ENCODE measurements around the gene KPNA3. TPM values are rescaled to one million over a fixed set of nuclear protein-coding genes. Genes with fewer than 3 reads are reported as not detected.

The KPNA3 gene
- total and polyA plus RNA-seq, 2 donors (not counting 1 experiment from before 2014, with no cell fraction given), result 37.0 to 68.3 TPM

- Histone ChIP-seq H3K27me3 (ENCODE audit: control insufficient read depth, insufficient read depth, low read length) (no peaks in the 10 kb centered on the region), H3K4me3 (replicated peaks in 1 of 4; ENCODE audit: control extremely low read depth in 1 of 4, insufficient read depth in 1 of 4, low read depth in 3 of 4, low read length in 4 of 4) (peak within 1 kb of the TSS; percentile 71 to 82 (median 76)), H3K4me1 (ENCODE audit: control insufficient read depth, extremely low read depth, insufficient read depth, low read length) (no peaks in the 10 kb centered on the region), H4K20me1 (ENCODE audit: control insufficient read depth, extremely low read depth, insufficient read depth, low read length) (no peaks in the 10 kb centered on the region), H2AFZ (ENCODE audit: low read length) (peak within 1 kb of the TSS; percentile 91), H3K4me2 (ENCODE audit: extremely low read depth, insufficient read depth, low read length) (peak within 1 kb of the TSS; percentile 68), H3K36me3 (ENCODE audit: control insufficient read depth, insufficient read depth, low read length) (no peaks in the 10 kb centered on the region), H3K9me3 (ENCODE audit: control insufficient read depth, insufficient read depth, low read depth, low read length) (no peaks in the 10 kb centered on the region), H3K27ac (ENCODE audit: insufficient read depth, low read length) (peak within 1 kb of the TSS; percentile 62), H3K9ac (ENCODE audit: insufficient read depth, low read length) (peak within 1 kb of the TSS; percentile 45), H3K79me2 (ENCODE audit: control insufficient read depth, insufficient read depth, low read length) (peaks cover 20% of the 10 kb centered on the region)
- TF ChIP-seq EZH2 (IDR thresholded peaks at IDR 0.05; ENCODE audit: low read length, missing control alignments) (no peak), CTCF (conservative IDR thresholded peaks at IDR 0.05 in 1 of 2, IDR thresholded peaks at IDR 0.05 in 1 of 2; ENCODE audit: low read depth in 1 of 2, low read length in 2 of 2) (no peak)
- DNase-seq (ENCODE audit: low read depth in 2 of 2), result peak; percentile 83 to 87
These were observed 101.3 kb downstream of the KPNA3 start, which contains the start of gene EBPL for GRCh38 chr13:49690995-49691784. TSS of gene EBPL (minus strand) at chr13:49691486. CDS start at chr13:49691424, 62 bp downstream.

GRCh38 chr13:49690133-49690994 lies 102.1 kb downstream of the KPNA3 start:
- Histone ChIP-seq H3K27me3 (ENCODE audit: control insufficient read depth, insufficient read depth, low read length) (no peaks in the 10 kb centered on the region), H3K27ac (ENCODE audit: insufficient read depth, low read length) (peak overlapping the region; percentile 28), H3K9ac (ENCODE audit: insufficient read depth, low read length) (peak overlapping the region; percentile 40), H3K4me1 (ENCODE audit: control insufficient read depth, extremely low read depth, insufficient read depth, low read length) (no peaks in the 10 kb centered on the region), H3K4me3 (replicated peaks in 1 of 4; ENCODE audit: control extremely low read depth in 1 of 4, insufficient read depth in 1 of 4, low read depth in 3 of 4, low read length in 4 of 4) (peak overlapping the region; percentile 71 to 82 (median 76)), H4K20me1 (ENCODE audit: control insufficient read depth, extremely low read depth, insufficient read depth, low read length) (no peaks in the 10 kb centered on the region), H3K36me3 (ENCODE audit: control insufficient read depth, insufficient read depth, low read length) (no peaks in the 10 kb centered on the region), H3K9me3 (ENCODE audit: control insufficient read depth, insufficient read depth, low read depth, low read length) (no peaks in the 10 kb centered on the region), H2AFZ (ENCODE audit: low read length) (peak overlapping the region; percentile 61), H3K79me2 (ENCODE audit: control insufficient read depth, insufficient read depth, low read length) (peaks cover 20% of the 10 kb centered on the region), H3K4me2 (ENCODE audit: extremely low read depth, insufficient read depth, low read length) (peak overlapping the region; percentile 68)
- TF ChIP-seq EZH2 (IDR thresholded peaks at IDR 0.05; ENCODE audit: low read length, missing control alignments) (no peak), CTCF (conservative IDR thresholded peaks at IDR 0.05 in 1 of 2, IDR thresholded peaks at IDR 0.05 in 1 of 2; ENCODE audit: low read depth in 1 of 2, low read length in 2 of 2) (no peak)
- DNase-seq (ENCODE audit: low read depth in 2 of 2), result peak; percentile 68 to 71

GRCh38 chr13:49683489-49683888 lies 109.0 kb downstream of the KPNA3 start:
- H3K9me3 ChIP-seq (ENCODE audit: control insufficient read depth, insufficient read depth, low read depth, low read length), result no peaks in the 10 kb centered on the region
- no peaks in the 10 kb centered on the region for H3K27me3 ChIP-seq (ENCODE audit: control insufficient read depth, insufficient read depth, low read length)
- no peaks in the 10 kb centered on the region for H3K4me1 ChIP-seq (ENCODE audit: control insufficient read depth, extremely low read depth, insufficient read depth, low read length)
- H3K36me3 ChIP-seq (ENCODE audit: control insufficient read depth, insufficient read depth, low read length), result no peaks in the 10 kb centered on the region
- DNase-seq (ENCODE audit: low read depth in 2 of 2), result no peak
- no peak overlapping the region for H3K4me2 ChIP-seq (ENCODE audit: extremely low read depth, insufficient read depth, low read length)
- H4K20me1 ChIP-seq (ENCODE audit: control insufficient read depth, extremely low read depth, insufficient read depth, low read length), result no peaks in the 10 kb centered on the region
- TF ChIP-seq CTCF (conservative IDR thresholded peaks at IDR 0.05 in 1 of 2, IDR thresholded peaks at IDR 0.05 in 1 of 2; ENCODE audit: low read depth in 1 of 2, low read length in 2 of 2), result no peak
- TF ChIP-seq EZH2 (IDR thresholded peaks at IDR 0.05; ENCODE audit: low read length, missing control alignments), result no peak
- H3K27ac ChIP-seq (ENCODE audit: insufficient read depth, low read length), result no peak overlapping the region
- no peak overlapping the region for H3K4me3 ChIP-seq (replicated peaks in 1 of 4; ENCODE audit: control extremely low read depth in 1 of 4, insufficient read depth in 1 of 4, low read depth in 3 of 4, low read length in 4 of 4)
- no peak overlapping the region for H3K9ac ChIP-seq (ENCODE audit: insufficient read depth, low read length)
- no peak overlapping the region for H2AFZ ChIP-seq (ENCODE audit: low read length)
- H3K79me2 ChIP-seq (ENCODE audit: control insufficient read depth, insufficient read depth, low read length), result peaks cover 7% of the 10 kb centered on the region
